MCF 10A (cell line): ENCODE data around the gene CAMKMT. TPM values are rescaled to one million over a fixed set of nuclear protein-coding genes. Genes with fewer than 3 reads are reported as not detected.

Experiments used
- BruUV-seq: library from RNA; stranded (reverse); fragments of 400-500 nt; replicated peaks from 2 replicates; lab custom pipeline; 2021; lab: Mats Ljungman, UMichigan
- CTCF ChIA-PET: fragments of 300-600 bp; sonication (Branson Sonifier 250); formaldehyde crosslinking; extraction: SDS; loops from one replicate; lab custom pipeline; 2021; ENCODE audit warnings: antibody characterized with exemption, inconsistent platforms; lab: Yijun Ruan, JAX
- POLR2A ChIA-PET: fragments of 300-600, 350-650 bp; sonication (Branson Sonifier 250); formaldehyde crosslinking; extraction: SDS; loops from one replicate; lab custom pipeline; 2020; ENCODE audit warnings: antibody characterized with exemption, inconsistent platforms; lab: Yijun Ruan, JAX
- DNase-seq: peaks from one replicate; pipeline ENCODE4 v3.0.0-alpha.2; 2018; ENCODE audit not compliant: unreplicated experiment
- H3K27ac Mint-ChIP-seq: one replicate; pipeline ENCODE4 v1.8.0; 2022; ENCODE audit warnings: mild to moderate bottlenecking, low read depth, mixed read lengths; ENCODE audit not compliant: unreplicated experiment
- H3K27me3 Mint-ChIP-seq: one replicate; pipeline ENCODE4 v1.8.0; 2022; ENCODE audit warnings: mixed read lengths; ENCODE audit not compliant: insufficient read depth, unreplicated experiment
- H3K36me3 Mint-ChIP-seq: one replicate; pipeline ENCODE4 v1.8.0; 2022; ENCODE audit warnings: mild to moderate bottlenecking, moderate library complexity, mixed read lengths; ENCODE audit not compliant: insufficient read depth, unreplicated experiment
- H3K4me1 Mint-ChIP-seq: one replicate; pipeline ENCODE4 v1.8.0; 2022; ENCODE audit warnings: mixed read lengths; ENCODE audit not compliant: insufficient read depth, unreplicated experiment
- H3K4me3 Mint-ChIP-seq: one replicate; pipeline ENCODE4 v1.8.0; 2022; ENCODE audit warnings: mild to moderate bottlenecking, moderate library complexity, mixed read lengths; ENCODE audit not compliant: unreplicated experiment
- H3K9me3 Mint-ChIP-seq: one replicate; pipeline ENCODE4 v1.8.0; 2022; ENCODE audit warnings: mixed read lengths; ENCODE audit not compliant: unreplicated experiment
- intact Hi-C: fragments of 100-400 bp; cut with micrococcal nuclease; formaldehyde crosslinking; loops from 2 replicates; pipeline ENCODE4 v1.14.1; 2022
- total RNA-seq: library from RNA; stranded (reverse); gene quantifications from 2 replicates; pipeline ENCODE4 v1.2.3, GENCODE V29; 2022
- TF ChIP-seq, protein P1 (sequence below): fragments of 200-600 bp; IDR thresholded peaks from one replicate; pipeline ENCODE4 v1.8.0; 2022; ENCODE audit warnings: antibody characterized with exemption, mild to moderate bottlenecking; ENCODE audit not compliant: unreplicated experiment

CAMKMT gene
- total RNA-seq, 1 experiment from 2014 or later: 9.9 TPM

DNA sequence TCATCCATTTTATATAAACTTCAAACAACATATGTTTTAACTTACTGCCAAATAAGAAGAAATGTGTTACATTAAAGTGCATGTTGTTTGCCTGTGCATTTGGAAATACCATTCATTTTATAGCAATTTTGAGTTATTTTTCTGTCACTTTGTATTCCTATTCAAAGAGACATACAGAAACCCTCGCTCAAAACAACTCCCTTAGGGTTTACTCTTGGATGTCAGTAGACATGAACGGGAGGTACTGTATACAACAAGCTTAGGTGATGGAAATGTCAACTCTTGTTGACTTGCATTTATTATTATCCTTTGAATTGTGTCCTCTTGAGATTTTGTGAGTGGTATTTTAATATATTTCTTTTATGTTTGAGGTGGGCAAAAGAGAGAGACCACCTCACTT, 132.3 kb downstream of the CAMKMT start:
- Mint-ChIP-seq H3K4me1 (no peaks in the 10 kb centered on the region), H3K36me3 (no peaks in the 10 kb centered on the region), H3K27me3 (no peaks in the 10 kb centered on the region), H3K4me3 (no peak overlapping the region), H3K27ac (no peak overlapping the region), H3K9me3 (no peaks in the 10 kb centered on the region)
- intact Hi-C loops: no loop called here
- ChIA-PET CTCF (interaction anchor here (0.6 to 0.9 kb wide), 2 partner anchors 222 to 462 kb away, joined by 3 read pairs; no protein-coding TSS in a partner anchor), POLR2A (interaction anchor here (0.6 kb wide), 1 partner anchor 25 kb away, joined by 3 read pairs; no protein-coding TSS in a partner anchor)
- TF ChIP-seq, protein P1, sequence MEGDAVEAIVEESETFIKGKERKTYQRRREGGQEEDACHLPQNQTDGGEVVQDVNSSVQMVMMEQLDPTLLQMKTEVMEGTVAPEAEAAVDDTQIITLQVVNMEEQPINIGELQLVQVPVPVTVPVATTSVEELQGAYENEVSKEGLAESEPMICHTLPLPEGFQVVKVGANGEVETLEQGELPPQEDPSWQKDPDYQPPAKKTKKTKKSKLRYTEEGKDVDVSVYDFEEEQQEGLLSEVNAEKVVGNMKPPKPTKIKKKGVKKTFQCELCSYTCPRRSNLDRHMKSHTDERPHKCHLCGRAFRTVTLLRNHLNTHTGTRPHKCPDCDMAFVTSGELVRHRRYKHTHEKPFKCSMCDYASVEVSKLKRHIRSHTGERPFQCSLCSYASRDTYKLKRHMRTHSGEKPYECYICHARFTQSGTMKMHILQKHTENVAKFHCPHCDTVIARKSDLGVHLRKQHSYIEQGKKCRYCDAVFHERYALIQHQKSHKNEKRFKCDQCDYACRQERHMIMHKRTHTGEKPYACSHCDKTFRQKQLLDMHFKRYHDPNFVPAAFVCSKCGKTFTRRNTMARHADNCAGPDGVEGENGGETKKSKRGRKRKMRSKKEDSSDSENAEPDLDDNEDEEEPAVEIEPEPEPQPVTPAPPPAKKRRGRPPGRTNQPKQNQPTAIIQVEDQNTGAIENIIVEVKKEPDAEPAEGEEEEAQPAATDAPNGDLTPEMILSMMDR: no peak
- no TSS peak for BruUV-seq
- no peak for DNase-seq

DNA sequence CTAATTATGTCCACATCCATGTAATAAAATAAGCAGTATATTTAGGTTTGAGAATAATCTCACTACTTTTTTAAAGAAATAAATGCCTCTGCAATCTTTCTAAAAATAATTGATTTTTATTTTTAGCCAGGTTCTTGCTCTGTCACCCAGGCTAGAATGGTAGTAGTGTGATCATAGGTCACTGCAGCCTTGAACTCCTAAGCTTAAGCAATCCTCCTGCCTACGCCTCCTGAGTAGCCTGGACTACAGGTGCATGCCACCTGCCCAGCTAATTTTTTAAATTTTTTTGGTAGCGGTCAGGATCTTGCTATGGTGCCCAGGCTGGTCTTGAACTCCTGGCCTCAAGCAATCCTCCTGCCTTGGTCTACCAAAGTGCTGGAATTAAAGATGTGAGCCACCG, 133.3 kb downstream of the CAMKMT start:
- no peaks in the 10 kb centered on the region for H3K36me3 Mint-ChIP-seq
- no peak overlapping the region for H3K4me3 Mint-ChIP-seq
- ChIA-PET POLR2A (interaction anchor here (0.9 to 1.2 kb wide), 2 partner anchors 21 to 84 kb away, joined by 3 read pairs; no protein-coding TSS in a partner anchor), CTCF (interaction anchor here (0.6 to 1.1 kb wide), 4 partner anchors 16 to 84 kb away, joined by 3 to 4 read pairs (median 3); no protein-coding TSS in a partner anchor)
- no peaks in the 10 kb centered on the region for H3K9me3 Mint-ChIP-seq
- no peaks in the 10 kb centered on the region for H3K27me3 Mint-ChIP-seq
- no peak for DNase-seq
- intact Hi-C loops: no loop called here
- BruUV-seq: no TSS peak
- H3K4me1 Mint-ChIP-seq: no peaks in the 10 kb centered on the region
- no peak overlapping the region for H3K27ac Mint-ChIP-seq
- TF ChIP-seq, protein P1: no peak

DNA sequence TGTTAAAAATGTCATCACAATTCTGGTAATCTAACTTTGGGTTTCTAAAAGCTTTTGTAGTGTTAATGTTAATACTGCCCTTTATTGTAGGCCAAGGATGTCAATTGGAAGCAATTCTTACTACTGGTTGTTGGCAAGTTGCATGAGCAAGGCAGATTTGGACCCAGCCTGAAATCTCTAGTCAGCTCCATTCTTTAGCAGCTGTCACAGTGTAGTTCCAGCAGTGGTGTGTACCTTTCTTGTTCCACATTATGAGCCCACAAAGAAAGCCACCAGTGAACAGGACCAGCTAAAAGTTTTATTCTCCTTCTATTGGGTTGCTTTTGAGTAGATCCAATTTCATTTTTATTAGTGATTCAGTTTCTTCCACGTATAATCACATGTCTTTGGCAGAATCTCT, 133.8 kb downstream of the CAMKMT start:
- no peak for DNase-seq
- Mint-ChIP-seq H3K4me1 (no peaks in the 10 kb centered on the region), H3K27ac (no peak overlapping the region), H3K9me3 (no peaks in the 10 kb centered on the region), H3K27me3 (no peaks in the 10 kb centered on the region), H3K4me3 (no peak overlapping the region), H3K36me3 (no peaks in the 10 kb centered on the region)
- POLR2A ChIA-PET: interaction anchor here (0.9 to 1.2 kb wide), 2 partner anchors 21 to 84 kb away, joined by 3 read pairs; no protein-coding TSS in a partner anchor
- TF ChIP-seq, protein P1: no peak
- intact Hi-C loops: no loop called here
- BruUV-seq: no TSS peak
- CTCF ChIA-PET: interaction anchor here (0.6 to 1.1 kb wide), 2 partner anchors 16 to 83 kb away, joined by 3 to 4 read pairs; no protein-coding TSS in a partner anchor

DNA sequence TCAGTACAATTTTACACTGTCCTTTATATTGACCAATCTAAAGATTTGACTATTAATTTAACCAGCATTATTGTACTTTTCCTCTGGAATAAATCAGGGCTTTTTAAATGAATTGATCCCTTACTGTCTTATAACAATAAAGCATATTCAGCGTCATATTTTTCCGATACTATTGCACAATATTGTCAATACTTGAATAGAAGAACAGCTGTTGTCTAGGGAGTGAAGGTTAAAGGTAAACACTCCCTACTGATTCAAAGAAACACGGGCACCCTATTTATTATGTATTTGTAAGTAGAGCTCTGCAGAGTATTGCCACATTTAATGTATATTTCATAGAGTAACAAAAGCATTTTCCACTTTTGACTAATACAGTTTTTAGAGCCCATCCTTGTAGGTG, 134.4 kb downstream of the CAMKMT start:
- Mint-ChIP-seq H3K9me3 (no peaks in the 10 kb centered on the region), H3K36me3 (no peaks in the 10 kb centered on the region), H3K27ac (no peak overlapping the region), H3K27me3 (no peaks in the 10 kb centered on the region), H3K4me3 (no peak overlapping the region), H3K4me1 (no peaks in the 10 kb centered on the region)
- BruUV-seq: no TSS peak
- intact Hi-C loops: no loop called here
- TF ChIP-seq, protein P1: no peak
- DNase-seq: no peak
- ChIA-PET CTCF (interaction anchor here (0.7 to 2.4 kb wide), 2 partner anchors 17 to 1283 kb away, joined by 3 to 14 read pairs; no protein-coding TSS in a partner anchor), POLR2A (interaction anchor here (1.2 kb wide), 1 partner anchor 83 kb away, joined by 3 read pairs; no protein-coding TSS in a partner anchor)
